ENCODE results near the gene SLCO3A1. TPM values are rescaled to one million over a fixed set of nuclear protein-coding genes. Genes with fewer than 3 reads are reported as not detected.

SLCO3A1 gene
- 5.5 and 6.6 TPM in 2 replicates for total RNA-seq

DNA sequence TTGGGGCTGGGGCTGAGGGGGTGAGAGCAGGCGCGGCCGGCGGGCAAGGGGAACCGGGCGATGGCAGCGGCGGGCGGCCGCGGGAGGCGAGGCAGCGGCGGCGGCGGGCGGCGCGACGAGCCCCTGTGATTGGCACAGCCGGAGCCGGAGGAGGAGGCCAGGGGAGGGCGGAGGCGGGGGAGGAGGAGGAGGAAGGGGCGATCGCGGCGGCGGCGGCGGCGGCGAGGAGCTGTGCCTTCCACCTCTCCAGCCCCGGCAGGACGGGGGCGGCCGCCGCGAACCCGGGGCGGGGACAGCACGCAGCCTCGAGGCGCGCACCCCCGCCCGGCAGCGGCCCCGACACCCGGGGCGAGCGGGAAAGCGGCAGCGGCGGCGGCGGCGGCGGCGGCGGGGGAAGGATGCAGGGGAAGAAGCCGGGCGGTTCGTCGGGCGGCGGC is at the start of gene SLCO3A1:
Gene SLCO3A1 (plus strand): TSS at position 198 of the 437 bp plus-strand sequence.

